Heart right ventricle (tissue), 16 donors: Measurements from ENCODE around the gene TMEM95. TPM values are rescaled to one million over a fixed set of nuclear protein-coding genes. Genes with fewer than 3 reads are reported as not detected.

Source experiments
- ATAC-seq, 8 donors: fragments of 200-7000 bp; cut with Tn5 transposase; one replicate each; pipeline ENCODE4 v1.9.1; 2020; ENCODE audit warnings: mild to moderate bottlenecking in 8 of 8, moderate library complexity in 8 of 8, moderate number of reproducible peaks in 1 of 8
- DNase-seq, 2 donors: peaks; one replicate each; pipeline ENCODE4 v3.0.0-alpha.2; 2020
- H3K27ac ChIP-seq, 10 donors: fragments of 200-600 bp; sonication (generic) in 2 of 10; one replicate each; pipeline versions ENCODE4 v1.5.0 to v1.8.0; 2020 to 2022; ENCODE audit warnings: mild to moderate bottlenecking in 3 of 10
- H3K27me3 ChIP-seq, 7 donors: fragments of 200-600 bp; one replicate each; pipeline ENCODE4 v1.8.0; 2021 to 2022; ENCODE audit warnings: mild to moderate bottlenecking in 2 of 7
- H3K36me3 ChIP-seq, 9 donors: fragments of 200-600 bp; sonication (generic) in 1 of 9; one replicate each; pipeline versions ENCODE4 v1.5.0 to v1.8.0; 2020 to 2022; ENCODE audit warnings: mild to moderate bottlenecking in 2 of 9
- H3K4me1 ChIP-seq, 9 donors: fragments of 200-600 bp; sonication (generic) in 1 of 9; one replicate each; pipeline versions ENCODE4 v1.5.0 to v1.8.0; 2020 to 2022; ENCODE audit warnings: mild to moderate bottlenecking in 4 of 9
- H3K4me3 ChIP-seq, 10 donors: fragments of 200-600 bp; sonication (generic) in 2 of 10; one replicate each; pipeline versions ENCODE4 v1.5.0 to v1.8.0; 2020 to 2022; ENCODE audit warnings: mild to moderate bottlenecking in 7 of 10, moderate library complexity in 2 of 10
- H3K9me3 ChIP-seq, 11 donors: fragments of 200-600 bp in 10 of 11; sonication (generic) in 2 of 11; one replicate each; pipeline versions ENCODE4 v1.5.0 to v1.8.0; 2013 to 2022; ENCODE audit warnings: mild to moderate bottlenecking in 2 of 11, control low read depth in 1 of 11, moderate library complexity in 1 of 11
- WGBS, 2 donors: extraction: QIAGEN DNeasy Blood & Tissue Kit; methylation state at CpG; one replicate each; pipeline ENCODE4 v1.1.7; 2013; ENCODE audit warnings: inconsistent platforms in 1 of 2; 5-methylcytosine and 5-hydroxymethylcytosine counted together
- intact Hi-C, 10 donors: fragments of 100-400 bp; cut with DNase I; formaldehyde crosslinking; loops; one replicate each; pipeline versions ENCODE4 v1.11.1 to v1.14.2; 2022
- polyA plus RNA-seq, 2 donors: library from polyadenylated mRNA; stranded (reverse); fragments of 200-250 nt; gene quantifications; one replicate each; pipeline ENCODE4 v1.2.3, GENCODE V29; 2013
- total RNA-seq, 10 donors: library from RNA; stranded (reverse); fragmentation: NEBNext Ultra II Directional in 3 of 10; extraction: Animal tissue kit (Norgen Biotek cat#: 25700) in 3 of 10; gene quantifications; one replicate each; pipeline versions ENCODE4 v1.2.1 to v1.2.4, GENCODE V29; 2021 to 2023
- TF ChIP-seq, protein P1 (sequence below), 9 donors: fragments of 200-600 bp; sonication (generic) in 2 of 9; IDR thresholded peaks; one replicate each; pipeline versions ENCODE4 v1.5.0 to v1.8.0; 2021 to 2022; ENCODE audit warnings: antibody characterized with exemption in 9 of 9, mild to moderate bottlenecking in 5 of 9, moderate library complexity in 1 of 9
- donor health status: Arrhythmogenic right ventricular cardiomyopathy.
- donor health status: ischemic (EF 13 %, LVEDD 7.1; RV severe dilation, severe dysfunction).
- donor health status: healthy with polysubstance abuse.
- donor health status: DM: no; HTN: yes; CAD: no.
- donor health status: DM: no; HTN: no; CAD: no.
- donor health status: ischemic (EF 25% LVEDD 6.9; RV normal size, moderate dysfunction).
- donor health status: ischemic (EF 25% LVEDD 5.7; RV mildly dilated, moderate dysfunction).
- donor health status: healthy.
- donor health status: DM: yes; HTN: yes; CAD: no.
- donor health status: Ischemic cardiomyopathy.
- donor health status: ischemic (EF 35%, LVEDD 5.7; RV mildly dilated, moderate dysfunction).
- donor health status: nonischemic (EF 11% LVEDD 7.7; RV severe dilation, severe dysfunction).
- donor health status: DM: yes; HTN: yes; CAD: no.
- donor health status: PGD.
- donor health status: ischemic (EF 29% LVEDD 5.4; RV normal size, mild dysfunction).
- donor health status: nonischemic (EF 23%, LVEDD 6.1; RV moderate dilation, normal function).

TMEM95 gene
- total and polyA plus RNA-seq, 12 donors = 0.39 TPM; not detected in 11

DNA sequence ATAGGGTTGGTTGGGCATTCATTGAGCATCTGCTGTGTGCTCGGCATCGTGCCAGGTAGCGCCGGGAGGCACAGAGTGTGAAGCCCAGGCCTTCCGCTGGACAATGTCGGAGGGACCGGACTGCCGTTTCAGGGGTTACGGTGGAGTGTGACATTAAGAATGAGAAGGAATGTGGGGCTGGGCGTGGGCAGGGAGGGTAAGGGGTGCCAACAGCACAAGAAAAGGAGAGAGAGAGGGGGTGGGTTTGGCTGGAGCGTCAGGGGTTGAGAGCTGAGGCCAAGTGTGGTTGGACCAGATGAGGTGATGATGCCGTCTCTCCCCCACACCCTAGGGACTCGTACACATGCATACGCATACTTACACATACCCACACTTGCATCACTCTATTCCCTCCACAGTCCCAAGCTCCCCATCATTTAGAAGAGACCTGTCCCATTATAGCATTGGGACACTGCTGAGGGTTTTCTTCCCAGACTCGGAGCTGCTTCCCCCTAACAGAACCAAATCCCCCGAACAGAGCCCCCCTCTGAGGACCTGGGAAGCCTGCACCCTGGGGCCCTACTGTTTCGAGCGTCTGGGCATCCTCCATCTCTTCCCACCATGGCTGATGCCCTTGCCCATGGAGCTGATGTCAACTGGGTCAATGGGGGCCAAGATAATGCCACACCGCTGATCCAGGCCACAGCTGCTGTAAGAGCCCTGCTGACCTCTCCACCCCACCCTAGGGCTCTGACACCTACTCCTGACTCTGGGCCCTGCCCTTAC is 6.3 kb upstream of the TMEM95 start:
- WGBS, 2 donors = 64 to 77% methylated on average over 18 to 19 of the region's 19 CpGs
- Histone ChIP-seq H3K36me3 (peaks cover 0 to 32% (median 0%) of the 10 kb centered on the region in 9 donors), H3K4me1 (peaks cover 4 to 41% (median 35%) of the 10 kb centered on the region in 9 donors), H3K27ac (peak overlapping the region in 5 of 10 donors; percentile 98 to 100 (median 99)), H3K27me3 (no peaks in the 10 kb centered on the region), H3K4me3 (no peak overlapping the region), H3K9me3 (no peaks in the 10 kb centered on the region)
- TF ChIP-seq, protein P1, sequence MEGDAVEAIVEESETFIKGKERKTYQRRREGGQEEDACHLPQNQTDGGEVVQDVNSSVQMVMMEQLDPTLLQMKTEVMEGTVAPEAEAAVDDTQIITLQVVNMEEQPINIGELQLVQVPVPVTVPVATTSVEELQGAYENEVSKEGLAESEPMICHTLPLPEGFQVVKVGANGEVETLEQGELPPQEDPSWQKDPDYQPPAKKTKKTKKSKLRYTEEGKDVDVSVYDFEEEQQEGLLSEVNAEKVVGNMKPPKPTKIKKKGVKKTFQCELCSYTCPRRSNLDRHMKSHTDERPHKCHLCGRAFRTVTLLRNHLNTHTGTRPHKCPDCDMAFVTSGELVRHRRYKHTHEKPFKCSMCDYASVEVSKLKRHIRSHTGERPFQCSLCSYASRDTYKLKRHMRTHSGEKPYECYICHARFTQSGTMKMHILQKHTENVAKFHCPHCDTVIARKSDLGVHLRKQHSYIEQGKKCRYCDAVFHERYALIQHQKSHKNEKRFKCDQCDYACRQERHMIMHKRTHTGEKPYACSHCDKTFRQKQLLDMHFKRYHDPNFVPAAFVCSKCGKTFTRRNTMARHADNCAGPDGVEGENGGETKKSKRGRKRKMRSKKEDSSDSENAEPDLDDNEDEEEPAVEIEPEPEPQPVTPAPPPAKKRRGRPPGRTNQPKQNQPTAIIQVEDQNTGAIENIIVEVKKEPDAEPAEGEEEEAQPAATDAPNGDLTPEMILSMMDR (IDR thresholded peaks at IDR 0.05) = no peak
- no peak for DNase-seq
- intact Hi-C loops = loop anchor here in 4 of 10 donors (2.0 to 5.0 kb wide), 3 partner anchors 51 to 68 kb away; partner anchors contain the start of gene SLC2A4 (in 4 of the 4)
- ATAC-seq = no peak

DNA sequence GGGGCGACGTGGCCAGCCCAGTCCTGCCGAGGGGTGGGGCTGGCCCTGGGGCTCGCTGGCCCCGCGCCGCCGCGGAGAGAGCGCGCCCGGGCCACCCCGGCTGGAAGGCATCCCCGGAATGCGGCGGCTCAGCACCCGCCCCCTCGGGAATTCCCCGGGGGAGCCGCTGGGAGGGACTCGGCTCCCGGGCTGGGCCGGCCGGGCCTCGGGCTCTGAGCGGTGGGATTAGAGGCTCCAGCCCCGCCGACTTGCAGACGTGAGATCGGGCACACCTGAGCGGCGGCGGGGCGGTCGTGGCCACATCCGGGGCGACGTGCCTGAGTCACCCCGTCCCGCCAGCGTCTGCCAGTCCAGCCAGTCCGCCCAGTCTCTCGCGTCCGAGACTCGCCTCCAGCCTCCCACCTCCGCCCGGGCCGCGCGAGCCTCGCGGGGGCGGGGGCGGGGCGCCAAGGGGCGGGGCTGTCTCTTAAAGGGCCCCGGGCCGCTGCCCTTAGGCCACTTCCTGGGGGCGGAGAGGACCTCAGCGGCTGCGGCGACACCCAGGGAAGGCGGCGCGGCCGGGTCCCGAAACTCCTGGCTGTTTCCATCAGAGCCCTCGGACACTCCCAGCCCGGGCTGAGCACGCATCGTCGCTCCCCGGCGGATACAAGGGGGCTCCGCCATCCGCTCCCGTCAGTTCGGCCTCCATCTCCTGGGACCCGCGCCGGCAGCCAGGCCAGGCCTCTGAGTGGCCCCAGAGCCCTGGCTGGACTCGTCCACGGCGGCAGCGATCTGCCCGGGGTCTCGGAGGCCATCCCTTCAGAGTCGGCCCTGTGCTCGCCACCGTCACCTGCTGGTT is 3.1 kb upstream of the TMEM95 start, which contains the start of gene KCTD11:
TSS of gene KCTD11 (plus strand) at position 498 of the 838 bp plus-strand sequence.
- intact Hi-C loops = loop anchor here (1.0 to 10.0 kb wide), 13 partner anchors 40 to 333 kb away; partner anchors contain the start of genes FGF11 (in 5 of the 10), TMEM102 (in 5 of the 10), PLSCR3 (in 4 of the 10) and SENP3 (in 4 of the 10)
- peaks cover 8 to 65% (median 46%) of the 10 kb centered on the region in 9 donors for H3K4me1 ChIP-seq
- DNase-seq (peak; percentile 91 to 93), ATAC-seq (peak; percentile 70 to 84 (median 80))
- H3K4me3 ChIP-seq = peak within 1 kb of the TSS; percentile 73 to 91 (median 84)
- H3K27ac ChIP-seq = peak within 1 kb of the TSS; percentile 96 to 100 (median 99)
- H3K36me3 ChIP-seq = peaks cover 0 to 15% (median 0%) of the 10 kb centered on the region in 9 donors
- no peaks in the 10 kb centered on the region for H3K27me3 ChIP-seq
- 0 to 1% methylated on average over 78 to 91 of the region's 91 CpGs for WGBS, 2 donors
- H3K9me3 ChIP-seq = no peaks in the 10 kb centered on the region
- TF ChIP-seq, protein P1 (IDR thresholded peaks at IDR 0.05) = peak in 7 of 9 donors; percentile 44 to 69 (median 59)

DNA sequence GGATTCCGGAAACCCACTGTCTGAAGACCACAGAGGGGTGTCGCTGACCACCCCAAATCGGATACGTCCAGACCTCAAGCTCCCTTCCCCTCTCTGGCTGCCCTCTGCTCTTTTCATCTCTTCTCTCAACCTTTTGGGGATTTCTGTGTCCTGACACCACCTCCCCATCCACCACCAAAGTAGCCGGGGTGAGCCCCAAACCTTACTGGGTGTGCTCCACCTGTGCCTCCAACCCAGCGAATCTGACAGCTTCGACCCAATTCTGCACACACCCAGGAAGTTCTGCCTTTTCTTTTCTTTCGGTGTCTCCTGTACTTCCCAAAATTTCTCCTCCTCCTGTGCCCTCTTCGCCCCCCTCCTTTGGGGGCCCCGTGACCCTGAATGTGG is 2.5 kb upstream of the TMEM95 start:
- Histone ChIP-seq H3K4me3 (peak overlapping the region; percentile 73 to 91 (median 84)), H3K36me3 (peaks cover 0 to 9% (median 0%) of the 10 kb centered on the region in 9 donors), H3K27me3 (no peaks in the 10 kb centered on the region), H3K9me3 (no peaks in the 10 kb centered on the region), H3K4me1 (peaks cover 8 to 65% (median 46%) of the 10 kb centered on the region in 9 donors), H3K27ac (peak overlapping the region; percentile 96 to 100 (median 99))
- TF ChIP-seq, protein P1 (IDR thresholded peaks at IDR 0.05) = peak in 3 of 9 donors; percentile 5 to 59 (median 26)
- ATAC-seq (no peak), DNase-seq (no peak)
- intact Hi-C loops = loop anchor here (5.0 to 10.0 kb wide), 10 partner anchors 40 to 332 kb away; partner anchors contain the start of genes FGF11 (in 5 of the 10), TMEM102 (in 5 of the 10), SENP3 (in 4 of the 10) and PLSCR3 (in 2 of the 10)
- 30 to 31% methylated on average over 10 of the region's 10 CpGs for whole genome bisulfite sequencing, 2 donors
